Stimulated activated CD4-positive, alpha-beta T cell treated with anti-CD3 and anti-CD28 coated beads, Interleukin-2, amount 100 ng/mL, for 4 hours (primary cell): ENCODE measurements around the gene POLN.
"Not testable (repeated sequence)": the region's sequence is repeated elsewhere in the genome, so short reads cannot be mapped to it uniquely, and the experiment has no call there.

Experiments
- DNase-seq: peaks from one replicate; pipeline ENCODE4 v3.0.0-alpha.2; 2020; ENCODE audit warnings: low read depth

POLN gene

DNA sequence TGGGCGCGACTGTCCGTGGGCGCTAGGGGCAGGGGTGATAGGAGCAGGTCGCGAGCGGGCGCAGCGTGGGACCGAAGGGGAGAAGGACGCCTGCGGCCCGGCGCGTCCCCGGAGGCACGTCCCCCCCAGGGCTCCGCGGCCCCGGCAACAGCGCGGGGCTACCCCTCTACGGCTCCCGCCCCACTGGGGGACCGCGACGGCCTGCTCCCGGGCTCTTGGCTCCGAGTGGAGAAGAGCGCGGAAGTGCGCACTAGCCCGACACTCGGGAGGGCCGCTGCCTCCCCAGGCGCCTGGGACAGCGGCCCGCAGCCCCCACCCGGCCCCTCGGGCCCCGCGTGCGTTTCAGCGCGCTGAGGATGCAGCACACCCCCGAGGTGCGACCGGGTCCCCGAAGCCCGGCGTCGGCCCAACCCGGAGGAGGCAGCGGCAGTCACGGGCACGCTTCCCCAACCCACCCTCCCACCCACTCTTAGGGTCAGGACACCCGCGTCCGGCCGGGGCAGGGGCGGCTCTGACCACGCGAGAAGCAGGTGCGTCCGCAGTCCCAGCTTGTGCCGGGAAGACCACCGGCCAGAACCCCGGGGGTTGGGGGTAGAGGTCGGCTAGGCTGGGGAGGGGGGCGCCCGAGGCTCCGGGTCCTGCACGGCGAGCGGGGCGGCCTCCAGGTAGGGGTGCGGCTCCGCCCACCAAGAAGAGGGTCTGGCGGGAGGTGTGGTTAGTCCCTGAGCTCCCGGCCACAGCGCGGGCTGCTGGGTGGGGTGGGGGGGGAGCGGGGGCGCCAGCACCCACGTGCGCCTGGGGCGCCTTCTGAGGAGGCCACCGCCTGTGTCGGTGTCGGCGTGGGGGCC, 201.3 kb downstream of the POLN start:
- DNase-seq: no peak

GRCh38 chr4:2036866-2037265, 205.1 kb downstream of the POLN start:
- no peak for DNase-seq

- DNase-seq: no peak
These were observed 205.6 kb downstream of the POLN start for GRCh38 chr4:2036327-2036726.

- not testable (repeated sequence) for DNase-seq
These were observed 210.8 kb downstream of the POLN start for GRCh38 chr4:2031161-2031560.

- not testable (repeated sequence) for DNase-seq
These were observed 214.8 kb downstream of the POLN start for GRCh38 chr4:2027120-2027519.

DNA sequence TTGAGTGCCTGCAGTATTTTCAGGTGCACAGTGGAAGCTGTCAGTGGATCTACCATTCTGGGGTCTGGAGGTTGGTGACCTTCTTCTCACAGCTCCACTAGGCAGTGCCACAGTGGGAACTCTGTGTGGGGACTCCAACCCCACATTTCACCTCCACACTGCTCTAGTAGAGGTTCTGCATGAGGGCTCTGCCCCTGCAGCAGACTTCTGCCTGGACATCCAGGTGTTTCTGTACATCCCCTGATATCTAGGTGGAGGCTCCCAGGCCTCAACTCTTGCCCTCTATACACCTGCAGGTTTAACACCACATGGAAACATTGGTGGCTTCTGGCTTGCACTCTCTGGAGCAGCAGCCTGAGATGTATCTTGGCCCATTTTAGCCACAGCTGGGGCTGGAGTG, 216.1 kb downstream of the POLN start:
- DNase-seq: no peak

- no peak for DNase-seq
These were observed 217.2 kb downstream of the POLN start for GRCh38 chr4:2024683-2025082.
